GM12878 (cell line): ENCODE measurements around the gene GGT7.

Source experiments
- CTCF ChIP-seq, 3 experiments: IDR thresholded peaks in 2 of 3; conservative IDR thresholded peaks in 1 of 3; 2 replicates each; pipeline ENCODE4 v1.5.1; 2011; ENCODE audit warnings: low read depth in 3 of 3, low read length in 3 of 3, mild to moderate bottlenecking in 3 of 3, control low read depth in 2 of 3, moderate library complexity in 2 of 3, inconsistent platforms in 1 of 3, mixed read lengths in 1 of 3; ENCODE audit not compliant: control insufficient read depth in 2 of 3, insufficient read depth in 1 of 3; ENCODE audit errors: extremely low read depth in 1 of 3
- EZH2 ChIP-seq: IDR thresholded peaks from 2 replicates; pipeline ENCODE4 v1.6.1; 2012; ENCODE audit warnings: low read depth, mild to moderate bottlenecking, control low read depth, inconsistent platforms, low read length, borderline replicate concordance; ENCODE audit not compliant: control insufficient read depth
- IKZF2 ChIP-seq, 2 experiments: fragments of 450-650 bp; IDR thresholded peaks; 2 replicates each; pipeline ENCODE4 v1.6.1; 2017; ENCODE audit warnings: mild to moderate bottlenecking in 2 of 2, moderate library complexity in 2 of 2
- KAT2A ChIP-seq: conservative IDR thresholded peaks from 2 replicates; pipeline ENCODE4 v1.6.1; 2011; ENCODE audit warnings: low read depth, low read length; ENCODE audit not compliant: control insufficient read depth
- KDM1A ChIP-seq: fragments of 200-600 bp; sonication (generic); IDR thresholded peaks from 2 replicates; pipeline ENCODE4 v1.6.1; 2016; ENCODE audit warnings: borderline replicate concordance
- MYB ChIP-seq: fragments of 150-350 bp; IDR thresholded peaks from 2 replicates; pipeline ENCODE4 v1.6.1; 2014; ENCODE audit warnings: mild to moderate bottlenecking, low read depth, low read length, borderline replicate concordance
- NR2C2 ChIP-seq: IDR thresholded peaks from 2 replicates; pipeline ENCODE4 v1.6.1; 2011; ENCODE audit warnings: borderline replicate concordance, low read depth; ENCODE audit not compliant: control insufficient read depth, insufficient read length
- POLR2A ChIP-seq: IDR thresholded peaks from 2 replicates; pipeline ENCODE4 v1.6.1; 2011; ENCODE audit warnings: low read depth, mild to moderate bottlenecking, low read length
- RCOR1 ChIP-seq: conservative IDR thresholded peaks from 2 replicates; pipeline ENCODE4 v1.6.1; 2012; ENCODE audit warnings: low read depth, low read length, improper control_type of control experiment
- REST ChIP-seq: IDR thresholded peaks from 2 replicates; pipeline ENCODE4 v1.6.1; 2012; ENCODE audit warnings: mild to moderate bottlenecking, low read depth, low read length
- STAT3 ChIP-seq: IDR thresholded peaks from 2 replicates; pipeline ENCODE4 v1.6.1; 2011; ENCODE audit warnings: low read depth, low read length, improper control_type of control experiment
- YY1 ChIP-seq: IDR thresholded peaks from 2 replicates; pipeline ENCODE4 v1.6.1; 2011; ENCODE audit warnings: low read depth, mild to moderate bottlenecking, low read length
- TF ChIP-seq, protein P1 (sequence below): IDR thresholded peaks from 2 replicates; pipeline ENCODE4 v1.6.1; 2012; ENCODE audit warnings: low read length, inconsistent platforms

GRCh38 chr20:34863421-34863965 is 9.2 kb downstream of the GGT7 start:
- TF ChIP-seq POLR2A (no peak), KDM1A (no peak), CTCF (IDR thresholded peaks at IDR 0.05 in 2 of 3, conservative IDR thresholded peaks at IDR 0.05 in 1 of 3; ENCODE audit: control insufficient read depth in 2 of 3, extremely low read depth in 1 of 3, insufficient read depth in 1 of 3, low read depth in 3 of 3, low read length in 3 of 3) (no peak), NR2C2 (no peak), EZH2 (no peak), REST (no peak), KAT2A (no peak), YY1 (no peak), RCOR1 (no peak), MYB (no peak), IKZF2 (IDR thresholded peaks at IDR 0.05) (no peak), STAT3 (no peak)
- TF ChIP-seq, protein P1, sequence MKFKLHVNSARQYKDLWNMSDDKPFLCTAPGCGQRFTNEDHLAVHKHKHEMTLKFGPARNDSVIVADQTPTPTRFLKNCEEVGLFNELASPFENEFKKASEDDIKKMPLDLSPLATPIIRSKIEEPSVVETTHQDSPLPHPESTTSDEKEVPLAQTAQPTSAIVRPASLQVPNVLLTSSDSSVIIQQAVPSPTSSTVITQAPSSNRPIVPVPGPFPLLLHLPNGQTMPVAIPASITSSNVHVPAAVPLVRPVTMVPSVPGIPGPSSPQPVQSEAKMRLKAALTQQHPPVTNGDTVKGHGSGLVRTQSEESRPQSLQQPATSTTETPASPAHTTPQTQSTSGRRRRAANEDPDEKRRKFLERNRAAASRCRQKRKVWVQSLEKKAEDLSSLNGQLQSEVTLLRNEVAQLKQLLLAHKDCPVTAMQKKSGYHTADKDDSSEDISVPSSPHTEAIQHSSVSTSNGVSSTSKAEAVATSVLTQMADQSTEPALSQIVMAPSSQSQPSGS, result no peak
